Measurements from ENCODE around the gene IL17RE.
"Not testable (repeated sequence)": the region's sequence is repeated elsewhere in the genome, so short reads cannot be mapped to it uniquely, and the experiment has no call there.

Gene IL17RE

GRCh38 chr3:9898467-9899241 is 4.0 kb upstream of the IL17RE start:
- Histone ChIP-seq H3K27me3 (no peaks in the 10 kb centered on the region), H3K4me3 (no peak overlapping the region), H3K4me1 (peaks cover 37 to 66% (median 45%) of the 10 kb centered on the region in 10 experiments), H3K27ac (no peak overlapping the region), H3K9me3 (replicated peaks in 1 of 11) (no peaks in the 10 kb centered on the region), H3K9ac (no peak overlapping the region; a peak in 1 of 22 replicates), H4K20me1 (peaks cover 0 to 47% (median 29%) of the 10 kb centered on the region in 11 experiments; a peak in 19 of 22 replicates), H3K36me3 (peaks cover 6 to 36% (median 18%) of the 10 kb centered on the region in 11 experiments), H3K4me2 (no peak overlapping the region)
- TF ChIP-seq Cebpa-rat (IDR thresholded peaks at IDR 0.05): no peak

- TF ChIP-seq Cebpa-rat (IDR thresholded peaks at IDR 0.05): no peak
- H3K4me2 ChIP-seq: no peak overlapping the region
- H4K20me1 ChIP-seq: peaks cover 0 to 41% (median 22%) of the 10 kb centered on the region in 11 experiments; a peak in 18 of 22 replicates
- H3K9me3 ChIP-seq (replicated peaks in 1 of 11): no peaks in the 10 kb centered on the region
- no peak overlapping the region for H3K4me3 ChIP-seq
- no peak overlapping the region for H3K27ac ChIP-seq
- no peaks in the 10 kb centered on the region for H3K27me3 ChIP-seq
- H3K36me3 ChIP-seq: peaks cover 4 to 29% (median 11%) of the 10 kb centered on the region in 11 experiments; a peak in 15 of 22 replicates
- H3K9ac ChIP-seq: no peak overlapping the region
- peaks cover 36 to 62% (median 43%) of the 10 kb centered on the region in 10 experiments for H3K4me1 ChIP-seq
Measured at GRCh38 chr3:9899289-9899791, 3.3 kb upstream of the IL17RE start.

- peaks cover 0 to 12% (median 3%) of the 10 kb centered on the region in 11 experiments; a peak in 4 of 22 replicates for H3K36me3 ChIP-seq
- H3K4me2 ChIP-seq: peak overlapping the region in 3 of 11 experiments; percentile 90 to 93 (median 91); a peak in 5 of 22 replicates
- H3K27ac ChIP-seq; H3K4me3 ChIP-seq; H3K27me3 ChIP-seq; H3K9me3 ChIP-seq (replicated peaks in 1 of 11); H3K9ac ChIP-seq: not testable (repeated sequence)
- peaks cover 0 to 25% (median 8%) of the 10 kb centered on the region in 11 experiments; a peak in 12 of 22 replicates for H4K20me1 ChIP-seq
- H3K4me1 ChIP-seq: peaks cover 27 to 48% (median 32%) of the 10 kb centered on the region in 10 experiments
Measured at GRCh38 chr3:9900965-9901415, 1.7 kb upstream of the IL17RE start.

GRCh38 chr3:9901967-9902366 is 681 bp upstream of the IL17RE start:
- H3K4me1 ChIP-seq: peaks cover 27 to 48% (median 32%) of the 10 kb centered on the region in 10 experiments
- H3K27ac ChIP-seq: peak overlapping the region in 7 of 11 experiments; percentile 33 to 60 (median 39); a peak in 11 of 22 replicates
- H3K27me3 ChIP-seq: no peaks in the 10 kb centered on the region
- no peak for TF ChIP-seq Cebpa-rat (IDR thresholded peaks at IDR 0.05)
- H3K4me2 ChIP-seq: peak overlapping the region; percentile 84 to 95 (median 91)
- peak overlapping the region in 2 of 10 experiments; percentile 21 to 42; a peak in 2 of 20 replicates for H3K4me3 ChIP-seq
- H3K9ac ChIP-seq: peak overlapping the region in 5 of 11 experiments; percentile 21 to 37 (median 35); a peak in 4 of 22 replicates
- peaks cover 0 to 7% (median 0%) of the 10 kb centered on the region in 11 experiments; a peak in 1 of 22 replicates for H3K36me3 ChIP-seq
- H3K9me3 ChIP-seq (replicated peaks in 1 of 11): no peaks in the 10 kb centered on the region
- H4K20me1 ChIP-seq: peaks cover 0 to 18% (median 8%) of the 10 kb centered on the region in 11 experiments; a peak in 12 of 22 replicates

GRCh38 chr3:9903238-9903624 is 583 bp downstream of the IL17RE start:
- Histone ChIP-seq H3K4me1 (peaks cover 27 to 44% (median 32%) of the 10 kb centered on the region in 10 experiments), H3K4me2 (peak overlapping the region; percentile 84 to 95 (median 91)), H3K27ac (peak overlapping the region in 8 of 11 experiments; percentile 3 to 60 (median 41); a peak in 11 of 22 replicates), H3K36me3 (no peaks in the 10 kb centered on the region), H3K4me3 (no peak overlapping the region; a peak in 1 of 20 replicates), H4K20me1 (peaks cover 0 to 7% (median 4%) of the 10 kb centered on the region in 11 experiments; a peak in 8 of 22 replicates), H3K27me3 (no peaks in the 10 kb centered on the region), H3K9ac (peak overlapping the region in 7 of 11 experiments; percentile 9 to 61 (median 37); a peak in 9 of 22 replicates), H3K9me3 (replicated peaks in 1 of 11) (no peaks in the 10 kb centered on the region)
- no peak for TF ChIP-seq Cebpa-rat (IDR thresholded peaks at IDR 0.05)

- no peak for TF ChIP-seq Cebpa-rat (IDR thresholded peaks at IDR 0.05)
- Histone ChIP-seq H3K4me1 (peaks cover 27 to 37% (median 32%) of the 10 kb centered on the region in 10 experiments), H3K9me3 (replicated peaks in 1 of 11) (no peaks in the 10 kb centered on the region), H3K36me3 (no peaks in the 10 kb centered on the region), H3K27me3 (no peaks in the 10 kb centered on the region), H4K20me1 (peaks cover 0 to 3% (median 0%) of the 10 kb centered on the region in 11 experiments; a peak in 2 of 22 replicates), H3K4me3 (no peak overlapping the region), H3K27ac (no peak overlapping the region), H3K4me2 (peak overlapping the region; percentile 84 to 95 (median 91); a peak in 14 of 22 replicates), H3K9ac (no peak overlapping the region)
Measured at GRCh38 chr3:9903904-9904303, 1.3 kb downstream of the IL17RE start.

GRCh38 chr3:9906480-9906879 is 3.8 kb downstream of the IL17RE start:
- H4K20me1 ChIP-seq: no peaks in the 10 kb centered on the region
- H3K36me3 ChIP-seq: no peaks in the 10 kb centered on the region
- TF ChIP-seq Cebpa-rat (IDR thresholded peaks at IDR 0.05): no peak
- H3K9me3 ChIP-seq (replicated peaks in 1 of 11): no peaks in the 10 kb centered on the region
- H3K27me3 ChIP-seq: no peaks in the 10 kb centered on the region
- no peak overlapping the region for H3K4me2 ChIP-seq
- H3K27ac ChIP-seq: no peak overlapping the region
- H3K4me3 ChIP-seq: no peak overlapping the region
- no peak overlapping the region for H3K9ac ChIP-seq
- H3K4me1 ChIP-seq: peaks cover 25 to 31% (median 26%) of the 10 kb centered on the region in 10 experiments

GRCh38 chr3:9908286-9908685 is 5.6 kb downstream of the IL17RE start:
- Histone ChIP-seq H3K4me1 (peaks cover 7 to 27% (median 19%) of the 10 kb centered on the region in 10 experiments), H3K4me3 (no peak overlapping the region), H3K36me3 (no peaks in the 10 kb centered on the region)

More at GRCh38 chr3:9908286-9908685, 5.6 kb downstream of the IL17RE start:
- TF ChIP-seq Cebpa-rat (IDR thresholded peaks at IDR 0.05): no peak
- H3K27me3 ChIP-seq: no peaks in the 10 kb centered on the region
- no peak overlapping the region for H3K4me2 ChIP-seq
- H3K9ac ChIP-seq: no peak overlapping the region
- no peaks in the 10 kb centered on the region for H3K9me3 ChIP-seq (replicated peaks in 1 of 11)
- no peak overlapping the region for H3K27ac ChIP-seq
- H4K20me1 ChIP-seq: no peaks in the 10 kb centered on the region
